GM18511 (cell line): ENCODE data around the gene ENTPD1.
"Not testable (repeated sequence)": the region's sequence is repeated elsewhere in the genome, so short reads cannot be mapped to it uniquely, and the experiment has no call there.

ENCODE experiments used
- ATAC-seq: cut with Tn5 transposase; IDR thresholded peaks from one replicate; pipeline ENCODE4 v1.9.1; 2021; ENCODE audit warnings: mild to moderate bottlenecking, moderate library complexity; ENCODE audit not compliant: unreplicated experiment

The ENTPD1 gene

GRCh38 chr10:95860166-95860940, 104.4 kb downstream of the ENTPD1 start:
- no peak for ATAC-seq

- no peak for ATAC-seq
These were observed 105.4 kb downstream of the ENTPD1 start for GRCh38 chr10:95861386-95861785.

- ATAC-seq: peak; percentile 90
These were observed 109.2 kb downstream of the ENTPD1 start for GRCh38 chr10:95864906-95865813.

- no peak for ATAC-seq
These were observed 110.0 kb downstream of the ENTPD1 start for GRCh38 chr10:95865814-95866466.

- ATAC-seq: no peak
These were observed 110.5 kb downstream of the ENTPD1 start for GRCh38 chr10:95866467-95866842.

GRCh38 chr10:95867866-95868265, 111.9 kb downstream of the ENTPD1 start:
- ATAC-seq: no peak

- no peak for ATAC-seq
These were observed 116.3 kb downstream of the ENTPD1 start for GRCh38 chr10:95872158-95872711.

- ATAC-seq: no peak
These were observed 117.2 kb downstream of the ENTPD1 start for GRCh38 chr10:95873139-95873538.

GRCh38 chr10:95873651-95874050, 117.7 kb downstream of the ENTPD1 start:
- ATAC-seq: no peak

GRCh38 chr10:95874783-95875182, 118.8 kb downstream of the ENTPD1 start:
- ATAC-seq: not testable (repeated sequence)

- no peak for ATAC-seq
These were observed 120.8 kb downstream of the ENTPD1 start for GRCh38 chr10:95876756-95877155.

GRCh38 chr10:95877881-95878280, 121.9 kb downstream of the ENTPD1 start:
- ATAC-seq: no peak

- peak; percentile 63 for ATAC-seq
These were observed 124.7 kb downstream of the ENTPD1 start for GRCh38 chr10:95880704-95881103.

GRCh38 chr10:95881316-95881715, 125.4 kb downstream of the ENTPD1 start:
- ATAC-seq: no peak

- no peak for ATAC-seq
These were observed 133.9 kb downstream of the ENTPD1 start for GRCh38 chr10:95889830-95890229.

- no peak for ATAC-seq
These were observed 140.3 kb downstream of the ENTPD1 start for GRCh38 chr10:95896071-95896850.

- ATAC-seq: not testable (repeated sequence)
These were observed 150.1 kb downstream of the ENTPD1 start for GRCh38 chr10:95905897-95906580.

GRCh38 chr10:95906677-95907455, 150.9 kb downstream of the ENTPD1 start:
- ATAC-seq: peak; percentile 39
